Activated effector memory CD4-positive, alpha-beta T cell treated with anti-CD3 and anti-CD28 coated beads, Interleukin-2, amount 50 U/mL, for 16 hours (primary cell): ENCODE results near the gene DNAH10.

ENCODE experiments used
- DNase-seq: peaks from one replicate; pipeline ENCODE4 v3.0.0-alpha.2; 2020

Gene DNAH10

DNA sequence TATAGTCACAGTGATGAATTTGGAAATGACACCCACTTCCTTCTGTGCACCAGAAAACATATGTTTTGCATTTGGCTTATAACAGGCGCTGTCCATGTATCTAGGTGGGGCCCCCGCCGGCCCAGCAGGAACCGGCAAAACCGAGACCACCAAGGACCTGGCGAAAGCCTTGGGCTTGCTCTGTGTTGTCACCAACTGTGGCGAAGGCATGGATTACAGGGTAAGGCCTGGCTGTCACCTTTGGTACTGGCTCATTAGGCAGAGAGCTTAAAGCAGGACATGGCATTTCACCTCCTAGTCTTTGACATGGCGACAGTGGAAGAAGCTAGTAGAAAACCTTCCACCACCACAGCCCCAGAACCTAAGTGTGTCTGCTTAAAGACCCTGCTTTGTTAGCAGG, 85.8 kb downstream of the DNAH10 start:
- DNase-seq, result no peak

GRCh38 chr12:123849517-123849916, 87.4 kb downstream of the DNAH10 start:
- DNase-seq, result no peak

DNA sequence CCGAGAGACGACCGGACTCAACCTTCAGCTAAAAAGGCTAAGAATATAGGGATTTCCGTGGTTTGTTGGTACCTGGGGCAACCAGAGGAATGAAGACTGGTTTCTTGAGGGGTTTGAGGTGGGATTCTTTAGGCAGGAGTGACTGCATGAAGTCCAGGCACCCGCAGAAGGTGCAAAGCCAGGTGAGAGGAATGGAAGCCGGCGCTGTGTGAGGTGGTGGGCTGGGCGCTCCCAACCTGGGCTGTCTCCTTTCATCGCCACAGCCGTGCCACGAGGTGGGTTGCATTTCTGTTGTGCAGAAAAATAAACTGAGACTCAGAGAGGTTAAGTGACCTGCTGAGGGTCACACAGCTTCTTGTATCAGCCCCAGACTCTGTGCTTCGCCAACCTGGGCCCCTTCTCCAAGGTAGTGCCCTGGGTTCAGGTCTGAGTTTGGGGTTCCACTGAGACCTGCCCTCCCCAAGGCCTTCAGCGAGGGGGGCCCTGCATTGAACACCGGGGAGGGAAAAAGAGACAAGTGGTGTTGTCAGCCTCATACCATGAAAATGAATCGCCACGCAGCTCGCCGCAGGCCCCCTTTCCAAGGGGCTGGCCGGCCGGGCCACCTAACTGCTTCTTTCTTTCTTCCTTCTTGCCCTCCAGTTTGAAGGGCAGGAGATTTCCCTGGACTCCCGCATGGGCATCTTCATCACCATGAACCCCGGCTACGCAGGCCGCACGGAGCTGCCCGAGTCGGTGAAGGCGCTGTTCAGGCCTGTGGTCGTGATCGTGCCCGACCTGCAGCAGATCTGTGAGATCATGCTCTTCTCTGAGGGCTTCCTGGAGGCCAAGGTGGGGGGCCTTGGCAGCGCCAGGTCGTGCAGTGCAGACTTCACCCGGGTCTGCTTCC, 88.4 kb downstream of the DNAH10 start:
- no peak for DNase-seq

- no peak for DNase-seq
Observed at GRCh38 chr12:123853396-123854070, 91.4 kb downstream of the DNAH10 start.

DNA sequence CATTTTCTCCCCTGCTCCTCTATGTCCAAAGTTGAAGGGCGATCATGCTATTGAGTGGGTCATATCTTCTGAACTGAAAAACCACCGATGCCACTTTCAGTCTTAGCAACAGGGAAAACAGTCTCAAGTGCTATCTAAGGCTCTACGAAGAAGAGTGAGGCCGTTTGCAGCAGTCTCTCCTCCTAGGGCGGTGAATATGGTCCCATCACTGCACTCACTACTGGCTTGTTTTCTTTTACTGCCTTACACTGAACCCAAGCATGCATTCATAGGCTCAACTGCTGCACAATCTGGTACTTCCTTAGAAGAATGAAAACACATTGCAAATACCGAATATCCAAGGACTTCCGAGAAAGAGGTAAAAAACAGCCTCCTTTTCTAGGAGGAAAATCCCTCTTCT, 92.1 kb downstream of the DNAH10 start:
- DNase-seq, result no peak

GRCh38 chr12:123854918-123855317, 92.8 kb downstream of the DNAH10 start:
- DNase-seq, result no peak

DNA sequence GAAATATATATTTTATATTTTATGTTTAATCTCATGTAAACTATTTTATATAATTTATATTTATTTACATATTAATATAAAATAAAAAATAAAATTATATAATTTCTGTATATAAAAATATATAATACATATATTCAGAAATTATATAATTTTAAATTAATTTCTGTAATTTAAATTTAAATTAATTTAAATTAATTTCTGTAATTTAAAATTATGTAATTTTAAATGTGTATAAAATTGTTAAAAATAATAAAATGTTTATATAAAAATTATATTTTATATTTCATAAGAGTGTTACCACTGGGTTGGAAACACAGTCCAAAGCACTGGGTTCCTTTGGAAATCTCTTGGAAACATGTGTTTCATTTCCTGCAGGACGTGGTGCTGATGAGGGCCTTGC, 94.6 kb downstream of the DNAH10 start:
- DNase-seq, result no peak

DNA sequence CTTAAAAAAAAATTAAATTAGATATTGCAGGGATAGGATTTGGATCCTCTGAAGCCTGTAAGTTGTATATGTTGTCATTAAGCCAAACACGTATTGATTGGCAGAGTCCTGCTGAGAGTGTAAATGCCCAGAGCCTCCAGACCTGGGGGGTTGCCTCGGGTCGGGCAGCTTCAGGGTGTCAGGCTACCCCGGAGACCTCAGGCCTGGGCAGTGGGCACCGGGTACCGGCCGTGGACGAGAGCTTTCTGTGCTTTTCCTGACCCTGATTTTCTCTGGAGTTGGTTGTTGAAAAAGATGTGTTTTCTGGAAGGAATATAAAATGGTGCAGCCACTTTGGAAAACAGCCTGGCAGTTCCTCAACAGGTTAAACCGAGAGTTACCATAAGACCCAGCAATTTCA, 96.1 kb downstream of the DNAH10 start:
- DNase-seq, result no peak

GRCh38 chr12:123859035-123859434, 96.9 kb downstream of the DNAH10 start:
- DNase-seq, result no peak

DNA sequence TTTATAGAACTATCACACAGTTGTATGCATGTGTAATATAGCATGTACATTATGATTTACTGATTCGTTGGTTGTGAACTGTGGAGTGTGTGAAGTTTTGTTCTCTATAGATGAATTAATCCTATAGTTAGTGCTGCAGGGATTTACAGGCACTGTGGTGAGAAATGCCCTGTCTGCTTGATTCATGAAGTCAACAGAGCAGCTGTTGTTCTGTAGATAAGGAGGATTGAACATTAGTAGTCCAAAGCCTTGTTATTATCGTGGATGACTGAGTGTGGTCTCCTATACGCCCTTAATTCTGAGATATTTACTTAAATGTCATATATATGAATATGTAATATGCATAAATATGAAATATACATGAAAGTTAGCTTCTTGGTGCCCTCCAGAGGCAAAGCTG, 98.3 kb downstream of the DNAH10 start:
- DNase-seq, result no peak

DNA sequence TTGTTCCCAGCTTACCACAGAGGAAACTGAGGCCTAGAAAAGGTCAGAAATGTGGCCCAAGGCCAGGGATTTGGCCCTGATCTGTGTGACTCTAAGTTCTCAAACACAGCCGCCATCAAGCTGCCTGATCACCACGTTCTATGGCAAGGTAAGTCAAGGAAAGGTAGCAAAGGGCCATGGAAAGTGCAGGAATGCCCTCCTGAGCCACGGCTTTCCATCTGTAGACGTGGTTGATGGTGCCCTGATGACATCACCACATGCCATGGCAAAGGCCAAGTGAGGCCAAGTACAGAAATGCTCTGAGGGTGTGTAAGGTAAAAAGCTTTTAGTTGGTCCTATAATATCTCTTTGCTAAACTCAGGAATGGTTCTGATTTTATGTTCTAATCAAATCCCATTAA, 99.3 kb downstream of the DNAH10 start:
- DNase-seq, result no peak

DNA sequence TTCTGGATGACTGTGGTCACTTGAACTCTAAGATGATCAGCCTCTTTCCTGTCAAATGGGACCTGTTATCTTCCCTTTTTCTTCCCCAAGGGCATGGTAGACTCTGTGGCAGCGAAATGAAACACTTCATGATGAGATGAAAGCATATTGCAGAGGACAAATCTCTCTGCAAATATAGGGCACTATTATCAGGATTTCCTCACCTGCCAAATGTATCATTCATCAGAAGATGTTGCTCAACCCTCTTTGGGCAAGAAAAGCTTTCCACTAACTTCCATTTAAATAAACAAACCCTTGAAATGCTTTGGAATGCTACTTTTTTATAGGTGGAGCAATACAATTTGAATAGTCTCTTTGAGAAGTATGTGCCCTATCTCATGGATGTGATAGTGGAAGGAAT, 105.0 kb downstream of the DNAH10 start:
- no peak for DNase-seq

DNA sequence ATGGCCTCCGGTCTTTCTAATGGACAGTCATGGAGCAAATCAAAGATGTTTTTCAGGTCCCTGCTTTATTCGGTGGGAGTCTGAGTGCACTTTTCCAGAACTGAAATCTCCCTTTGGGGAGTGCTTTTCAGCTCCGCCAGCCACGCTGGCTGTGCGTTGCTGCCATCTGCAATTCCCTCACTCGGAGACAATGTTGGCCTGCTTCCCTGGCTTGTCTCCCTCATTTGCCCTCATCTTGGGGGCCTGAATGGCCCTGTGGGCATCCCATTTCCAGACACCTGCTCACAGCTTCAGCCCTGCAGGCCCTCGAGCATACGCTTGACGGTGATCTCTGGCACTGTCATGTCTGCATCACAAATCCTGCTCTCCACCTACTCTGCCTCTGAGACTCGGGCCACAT, 106.7 kb downstream of the DNAH10 start:
- DNase-seq, result no peak

- DNase-seq, result no peak
Observed at GRCh38 chr12:123873793-123874192, 111.7 kb downstream of the DNAH10 start.

- no peak for DNase-seq
Observed at GRCh38 chr12:123877968-123878367, 115.9 kb downstream of the DNAH10 start.

DNA sequence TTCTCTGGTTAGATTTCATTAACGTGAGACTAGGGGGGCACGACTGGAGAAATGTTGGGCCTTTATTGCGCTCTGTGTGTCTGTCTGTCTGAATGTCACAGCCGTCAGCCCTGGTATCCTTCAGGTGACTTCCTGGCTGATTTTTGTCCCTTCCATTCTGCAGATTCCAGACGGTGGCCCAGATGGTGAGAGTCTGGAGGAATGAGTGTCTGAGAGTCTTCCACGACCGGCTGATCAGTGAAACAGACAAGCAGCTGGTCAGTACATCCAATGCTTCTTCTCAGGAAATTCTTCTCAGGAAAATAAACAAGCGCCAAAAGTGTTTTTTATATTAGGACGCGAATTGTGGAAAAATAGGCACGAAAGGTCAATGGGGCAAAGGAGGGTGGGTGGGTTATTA, 117.0 kb downstream of the DNAH10 start:
- no peak for DNase-seq

GRCh38 chr12:123879691-123880090, 117.6 kb downstream of the DNAH10 start:
- DNase-seq, result no peak

DNA sequence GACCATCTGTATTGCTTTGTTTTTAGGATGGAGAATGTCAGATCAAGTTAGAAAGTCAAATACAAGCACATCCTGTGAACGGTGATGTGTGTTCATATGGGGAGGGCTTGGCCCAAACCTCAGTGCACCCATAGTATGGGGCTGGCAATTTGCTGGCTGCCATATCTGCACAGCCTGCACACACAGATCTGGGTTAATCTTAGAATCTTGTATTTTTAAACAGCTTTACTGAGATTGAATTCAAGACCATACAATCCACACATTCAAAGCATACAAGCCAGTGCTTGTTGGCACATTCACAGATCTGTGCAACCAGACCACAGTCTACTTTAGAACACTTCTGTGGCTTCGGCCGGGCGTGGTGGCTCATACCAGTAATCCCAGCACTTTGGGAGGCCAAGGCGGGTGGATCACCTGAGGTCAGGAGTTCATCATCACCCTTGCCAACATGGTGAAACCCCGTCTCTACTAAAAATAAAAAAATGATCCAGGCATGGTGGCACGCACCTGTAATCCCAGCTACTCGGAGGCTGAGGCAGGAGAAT, 120.1 kb downstream of the DNAH10 start:
- no peak for DNase-seq

- DNase-seq, result no peak
Observed at GRCh38 chr12:123886258-123886657, 124.2 kb downstream of the DNAH10 start.

GRCh38 chr12:123886931-123887582, 125.0 kb downstream of the DNAH10 start:
- DNase-seq, result no peak

- DNase-seq, result no peak
Observed at GRCh38 chr12:123888989-123889388, 126.9 kb downstream of the DNAH10 start.

- no peak for DNase-seq
Observed at GRCh38 chr12:123889848-123890535, 127.9 kb downstream of the DNAH10 start.

GRCh38 chr12:123890536-123890902, 128.4 kb downstream of the DNAH10 start:
- DNase-seq, result no peak
